SK-N-SH (cell line): Measurements from ENCODE around the gene KCNJ5. TPM values are rescaled to one million over a fixed set of nuclear protein-coding genes. Genes with fewer than 3 reads are reported as not detected.

Experiments
- CTCF ChIA-PET: fragments of 300-600, 350-600 bp; formaldehyde crosslinking; extraction: SDS; loops from one replicate; lab custom pipeline; 2021; lab: Yijun Ruan, JAX
- POLR2A ChIA-PET: fragments of 350-600 bp; sonication (Branson Sonifier 250); formaldehyde crosslinking; extraction: SDS; loops from one replicate; lab custom pipeline; 2020; ENCODE audit warnings: antibody characterized with exemption, inconsistent platforms; lab: Yijun Ruan, JAX
- DNase-seq: peaks from one replicate; pipeline ENCODE4 v3.0.0; 2012
- H2AFZ ChIP-seq: fragments of 200-600 bp; sonication (generic); 2 replicates; pipeline ENCODE4 v1.8.1; 2016; ENCODE audit warnings: antibody characterized with exemption, mild to moderate bottlenecking, low read depth
- H3F3A ChIP-seq: fragments of 200-600 bp; sonication (generic); replicated peaks from 2 replicates; pipeline ENCODE3; 2016; ENCODE audit warnings: antibody characterized with exemption, mild to moderate bottlenecking; ENCODE audit not compliant: insufficient read depth
- H3K27ac ChIP-seq, 2 experiments: fragments of 200-500 bp in 1 of 2; fragments of 200-600 bp in 1 of 2; sonication (Bioruptor generic) in 1 of 2; sonication (generic), shearing (Covaris generic) in 1 of 2; 2 replicates each; pipeline versions ENCODE4 v1.5.1 to v1.6.1; 2014 to 2016; ENCODE audit warnings: low read depth in 2 of 2, inconsistent platforms in 1 of 2, low read length in 1 of 2, mild to moderate bottlenecking in 1 of 2, mixed read lengths in 1 of 2
- H3K27me3 ChIP-seq: fragments of 200-600 bp; sonication (generic), shearing (Covaris generic); 2 replicates; pipeline ENCODE4 v1.6.1; 2016; ENCODE audit warnings: mixed run types; ENCODE audit not compliant: insufficient read depth
- H3K36me3 ChIP-seq, 2 experiments: fragments of 200-500 bp in 1 of 2; fragments of 200-600 bp in 1 of 2; sonication (Bioruptor generic) in 1 of 2; sonication (generic) in 1 of 2; replicated peaks in 1 of 2; 2 replicates each; pipeline versions ENCODE3 to v1.5.1; 2014 to 2016; ENCODE audit warnings: low read length in 1 of 2, mild to moderate bottlenecking in 1 of 2; ENCODE audit not compliant: insufficient read depth in 2 of 2, control insufficient read depth in 1 of 2
- H3K4me1 ChIP-seq, 2 experiments: fragments of 200-500 bp in 1 of 2; fragments of 200-600 bp in 1 of 2; sonication (Bioruptor generic) in 1 of 2; sonication (generic), shearing (Covaris generic) in 1 of 2; 2 replicates each; pipeline versions ENCODE4 v1.5.1 to v1.6.1; 2014 to 2016; ENCODE audit warnings: low read depth in 1 of 2, low read length in 1 of 2, mixed run types in 1 of 2; ENCODE audit not compliant: insufficient read depth in 2 of 2, control insufficient read depth in 1 of 2
- H3K4me2 ChIP-seq: fragments of 200-600 bp; sonication (generic), shearing (Covaris generic); 2 replicates; pipeline ENCODE4 v1.6.1; 2017; ENCODE audit warnings: mixed run types
- H3K4me3 ChIP-seq, 2 experiments: fragments of 200-500 bp in 1 of 2; fragments of 200-600 bp in 1 of 2; sonication (Bioruptor generic) in 1 of 2; sonication (generic), shearing (Covaris generic) in 1 of 2; 2 replicates each; pipeline versions ENCODE4 v1.5.1 to v1.8.1; 2014 to 2016; ENCODE audit warnings: low read depth in 2 of 2, inconsistent platforms in 1 of 2, low read length in 1 of 2, mild to moderate bottlenecking in 1 of 2, mixed read lengths in 1 of 2, moderate library complexity in 1 of 2
- H3K79me2 ChIP-seq: fragments of 200-600 bp; sonication (generic); 2 replicates; pipeline ENCODE4 v1.8.1; 2017; ENCODE audit warnings: mild to moderate bottlenecking; ENCODE audit not compliant: insufficient read depth
- H3K9ac ChIP-seq: fragments of 200-600 bp; sonication (generic); 2 replicates; pipeline ENCODE4 v1.6.1; 2017; ENCODE audit warnings: mixed run types
- H3K9me2 ChIP-seq: fragments of 200-600 bp; sonication (generic); 2 replicates; pipeline ENCODE4 v1.6.1; 2017; ENCODE audit warnings: mixed run types
- H3K9me3 ChIP-seq: fragments of 200-600 bp; sonication (generic); 2 replicates; pipeline ENCODE4 v1.6.1; 2017; ENCODE audit warnings: mixed run types, mild to moderate bottlenecking, moderate library complexity
- H4K20me1 ChIP-seq: fragments of 200-600 bp; sonication (generic); 2 replicates; pipeline ENCODE4 v1.6.1; 2017; ENCODE audit warnings: mild to moderate bottlenecking, mixed run types; ENCODE audit not compliant: insufficient read depth
- CHD2 ChIP-seq: fragments of 150-350 bp; IDR thresholded peaks from 2 replicates; pipeline ENCODE4 v1.6.1; 2018; ENCODE audit warnings: low read length; ENCODE audit not compliant: partially characterized antibody
- ELF1 ChIP-seq: IDR thresholded peaks from 2 replicates; pipeline ENCODE4 v1.4.0; 2012
- FOSL2 ChIP-seq: IDR thresholded peaks from 2 replicates; pipeline ENCODE4 v1.4.0; 2012; ENCODE audit warnings: low read depth, mild to moderate bottlenecking, moderate library complexity, borderline replicate concordance
- GATA2 ChIP-seq: sonication (generic); formaldehyde crosslinking; IDR thresholded peaks from 2 replicates; pipeline ENCODE4 v1.5.0; 2020; ENCODE audit warnings: mild to moderate bottlenecking, missing genetic modification reagents
- NFIC ChIP-seq: IDR thresholded peaks from 2 replicates; pipeline ENCODE4 v1.4.0; 2012; ENCODE audit warnings: borderline replicate concordance
- NRF1 ChIP-seq: IDR thresholded peaks from 2 replicates; pipeline ENCODE4 v1.6.1; 2012; ENCODE audit warnings: low read depth, mild to moderate bottlenecking, low read length
- RFX5 ChIP-seq: IDR thresholded peaks from 2 replicates; pipeline ENCODE4 v1.6.1; 2012; ENCODE audit warnings: mild to moderate bottlenecking, improper control_type of control experiment, low read length
- TAF1 ChIP-seq: IDR thresholded peaks from 2 replicates; pipeline ENCODE4 v1.6.1; 2012; ENCODE audit warnings: low read depth, mild to moderate bottlenecking, low read length, moderate library complexity, borderline replicate concordance
- YY1 ChIP-seq: IDR thresholded peaks from 2 replicates; pipeline ENCODE4 v1.4.0; 2012; ENCODE audit warnings: low read depth, mild to moderate bottlenecking
- WGBS: methylation state at CpG from one replicate; pipeline ENCODE4 v1.1.6; 2017; ENCODE audit warnings: low lambda C conversion rate; 5-methylcytosine and 5-hydroxymethylcytosine counted together
- polyA plus RNA-seq, 3 experiments: library from polyadenylated mRNA; depleted of rRNA; stranded (reverse); fragments of >200 nt; gene quantifications; 2 replicates each; pipeline ENCODE4 v1.2.3, GENCODE V29; 2012
- TF ChIP-seq, protein P1 (sequence below): fragments of 150-350 bp; IDR thresholded peaks from 2 replicates; pipeline ENCODE4 v1.6.1; 2016; ENCODE audit warnings: mild to moderate bottlenecking, low read depth, low read length
- TF ChIP-seq, protein P2 (sequence below): IDR thresholded peaks from 2 replicates; pipeline ENCODE4 v1.4.0; 2012; ENCODE audit warnings: low read depth, borderline replicate concordance
- TF ChIP-seq, protein P3 (sequence below): fragments of 150-350 bp; IDR thresholded peaks from 2 replicates; pipeline ENCODE4 v1.6.1; 2017; ENCODE audit warnings: antibody characterized with exemption, low read length, low read depth, borderline replicate concordance

The KCNJ5 gene
- polyA plus RNA-seq, 1 of the 3 experiments (the other 2 are of a cell fraction) = 0.03 TPM

DNA sequence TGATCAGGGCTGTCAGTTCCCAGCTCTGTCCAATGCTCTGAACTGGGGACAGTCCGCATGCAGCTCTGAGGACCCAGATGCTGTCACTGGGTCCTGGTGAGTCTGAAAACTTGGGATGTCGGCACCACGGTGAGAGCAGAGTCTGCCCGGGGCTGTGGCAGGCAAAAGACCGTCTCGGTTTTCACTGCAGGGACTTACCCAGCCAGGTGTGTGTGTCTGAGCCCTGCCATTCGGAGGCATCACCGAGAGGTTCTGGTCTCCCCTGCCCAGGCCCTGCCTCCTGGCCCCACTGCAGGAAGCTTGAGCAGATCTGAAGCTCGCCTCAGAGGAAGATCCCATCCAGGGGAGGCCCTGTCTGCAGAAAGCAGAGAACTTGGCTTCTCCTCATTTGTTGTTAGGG, 46.3 kb downstream of the KCNJ5 start (continued):
- TF ChIP-seq, protein P1, sequence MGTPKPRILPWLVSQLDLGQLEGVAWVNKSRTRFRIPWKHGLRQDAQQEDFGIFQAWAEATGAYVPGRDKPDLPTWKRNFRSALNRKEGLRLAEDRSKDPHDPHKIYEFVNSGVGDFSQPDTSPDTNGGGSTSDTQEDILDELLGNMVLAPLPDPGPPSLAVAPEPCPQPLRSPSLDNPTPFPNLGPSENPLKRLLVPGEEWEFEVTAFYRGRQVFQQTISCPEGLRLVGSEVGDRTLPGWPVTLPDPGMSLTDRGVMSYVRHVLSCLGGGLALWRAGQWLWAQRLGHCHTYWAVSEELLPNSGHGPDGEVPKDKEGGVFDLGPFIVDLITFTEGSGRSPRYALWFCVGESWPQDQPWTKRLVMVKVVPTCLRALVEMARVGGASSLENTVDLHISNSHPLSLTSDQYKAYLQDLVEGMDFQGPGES = no peak
- TF ChIP-seq RFX5 (no peak), YY1 (no peak), TAF1 (no peak), NRF1 (no peak), ELF1 (no peak), NFIC (no peak)
- TF ChIP-seq, protein P2, sequence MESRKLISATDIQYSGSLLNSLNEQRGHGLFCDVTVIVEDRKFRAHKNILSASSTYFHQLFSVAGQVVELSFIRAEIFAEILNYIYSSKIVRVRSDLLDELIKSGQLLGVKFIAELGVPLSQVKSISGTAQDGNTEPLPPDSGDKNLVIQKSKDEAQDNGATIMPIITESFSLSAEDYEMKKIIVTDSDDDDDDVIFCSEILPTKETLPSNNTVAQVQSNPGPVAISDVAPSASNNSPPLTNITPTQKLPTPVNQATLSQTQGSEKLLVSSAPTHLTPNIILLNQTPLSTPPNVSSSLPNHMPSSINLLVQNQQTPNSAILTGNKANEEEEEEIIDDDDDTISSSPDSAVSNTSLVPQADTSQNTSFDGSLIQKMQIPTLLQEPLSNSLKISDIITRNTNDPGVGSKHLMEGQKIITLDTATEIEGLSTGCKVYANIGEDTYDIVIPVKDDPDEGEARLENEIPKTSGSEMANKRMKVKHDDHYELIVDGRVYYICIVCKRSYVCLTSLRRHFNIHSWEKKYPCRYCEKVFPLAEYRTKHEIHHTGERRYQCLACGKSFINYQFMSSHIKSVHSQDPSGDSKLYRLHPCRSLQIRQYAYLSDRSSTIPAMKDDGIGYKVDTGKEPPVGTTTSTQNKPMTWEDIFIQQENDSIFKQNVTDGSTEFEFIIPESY = no peak

DNA sequence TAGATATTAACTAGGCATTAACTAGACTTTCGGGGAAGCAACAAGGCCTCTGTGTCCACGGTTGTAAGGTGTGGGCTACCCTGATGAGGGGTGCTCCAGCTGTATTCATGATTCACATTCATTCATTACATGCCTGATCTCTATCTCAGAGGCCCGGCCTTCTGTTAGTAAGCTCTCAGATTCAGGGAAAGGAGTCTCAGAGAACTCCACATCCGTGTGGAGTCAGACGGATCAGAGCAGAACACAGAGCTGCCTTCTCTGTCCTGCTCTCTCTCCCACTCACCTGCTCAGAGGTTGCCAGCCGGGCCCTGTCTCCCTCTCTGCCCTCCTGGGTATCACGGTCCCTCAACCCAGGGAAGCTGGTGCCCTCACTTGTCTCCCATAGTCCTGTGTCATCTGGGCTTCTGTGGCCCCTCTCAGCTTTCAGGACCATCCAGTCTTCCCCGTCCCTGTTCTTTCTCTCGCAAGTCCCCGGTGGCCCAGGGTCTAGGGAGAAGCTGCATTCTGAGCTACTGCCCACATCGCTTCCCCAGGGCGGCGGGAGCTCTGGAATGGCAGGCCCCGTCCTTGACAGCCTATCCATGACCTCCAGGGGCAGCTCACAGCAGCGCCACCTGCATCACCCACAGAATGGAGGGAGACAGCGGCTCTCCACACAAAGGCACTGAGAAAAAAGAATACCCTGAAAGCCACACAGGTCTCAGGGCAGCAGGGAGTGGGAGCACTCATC, 47.2 kb downstream of the KCNJ5 start:
- no peak overlapping the region for H2AFZ ChIP-seq
- H3K9me3 ChIP-seq = no peaks in the 10 kb centered on the region
- no peaks in the 10 kb centered on the region for H4K20me1 ChIP-seq
- H3K4me1 ChIP-seq = peaks cover 0 to 5% of the 10 kb centered on the region in 2 experiments; a peak in 1 of 4 replicates
- no peak overlapping the region for H3K9ac ChIP-seq
- no peak for TF ChIP-seq CHD2
- no peak for TF ChIP-seq GATA2 (CRISPR knock-in tag)
- TF ChIP-seq, protein P3, sequence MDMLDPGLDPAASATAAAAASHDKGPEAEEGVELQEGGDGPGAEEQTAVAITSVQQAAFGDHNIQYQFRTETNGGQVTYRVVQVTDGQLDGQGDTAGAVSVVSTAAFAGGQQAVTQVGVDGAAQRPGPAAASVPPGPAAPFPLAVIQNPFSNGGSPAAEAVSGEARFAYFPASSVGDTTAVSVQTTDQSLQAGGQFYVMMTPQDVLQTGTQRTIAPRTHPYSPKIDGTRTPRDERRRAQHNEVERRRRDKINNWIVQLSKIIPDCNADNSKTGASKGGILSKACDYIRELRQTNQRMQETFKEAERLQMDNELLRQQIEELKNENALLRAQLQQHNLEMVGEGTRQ = no peak
- no peak for TF ChIP-seq NFIC
- TF ChIP-seq, protein P2 = no peak
- no peak for TF ChIP-seq FOSL2
- no peak overlapping the region for H3K4me3 ChIP-seq
- ChIA-PET POLR2A (no interaction called here), CTCF (interaction anchor here (12.3 to 34.0 kb wide), 2 partner anchors 18 to 49 kb away, joined by 113 to 872 read pairs; partner anchors contain the start of gene KCNJ5)
- no peaks in the 10 kb centered on the region for H3F3A ChIP-seq
- no peak overlapping the region for H3K4me2 ChIP-seq
- no peak for DNase-seq
- no peaks in the 10 kb centered on the region for H3K79me2 ChIP-seq
- H3K9me2 ChIP-seq = no peaks in the 10 kb centered on the region
- 75% methylated on average over 14 of the region's 16 CpGs for WGBS
- no peak overlapping the region for H3K27ac ChIP-seq
- no peaks in the 10 kb centered on the region for H3K27me3 ChIP-seq
- no peaks in the 10 kb centered on the region for H3K36me3 ChIP-seq
